OCI-LY7 (cell line): ENCODE measurements around the gene LACC1.

Source experiments
- CTCF ChIP-seq: fragments of 200-600 bp; sonication (generic); conservative IDR thresholded peaks from 2 replicates; pipeline ENCODE4 v1.5.1; 2014; ENCODE audit warnings: mild to moderate bottlenecking, antibody characterized with exemption, low read length, moderate library complexity, mixed read lengths
- EZH2phosphoT487 ChIP-seq: fragments of 200-600 bp; sonication (generic); IDR thresholded peaks from 2 replicates; pipeline ENCODE4 v1.6.1; 2018; ENCODE audit warnings: low read depth, borderline replicate concordance, mild to moderate bottlenecking, mixed run types, antibody characterized with exemption, low read length, moderate library complexity, mixed read lengths

GRCh38 chr13:43918636-43919035, 38.9 kb downstream of the LACC1 start:
- TF ChIP-seq CTCF: no peak
- no peak for TF ChIP-seq EZH2phosphoT487
